Measurements from ENCODE around the gene RARRES1.

GRCh38 chr3:158755421-158755820 is 23.2 kb upstream of the RARRES1 start:
- TF ChIP-seq YY1 (IDR thresholded peaks at IDR 0.05; ENCODE audit: insufficient read depth, insufficient read length): no peak
- no peak for TF ChIP-seq SUZ12 (IDR thresholded peaks at IDR 0.05; ENCODE audit: extremely low read depth, insufficient read depth, insufficient read length)
- no peak for TF ChIP-seq ZNF274 (IDR thresholded peaks at IDR 0.05; ENCODE audit: low read depth, low read length)
